ENCODE measurements around the gene REC114. TPM values are rescaled to one million over a fixed set of nuclear protein-coding genes. Genes with fewer than 3 reads are reported as not detected.
"Not testable (repeated sequence)": the region's sequence is repeated elsewhere in the genome, so short reads cannot be mapped to it uniquely, and the experiment has no call there.

REC114 gene
- polyA plus RNA-seq, 1 donor, result 0.15 TPM

- DNase-seq, result peak in 1 of 2 donors; percentile 35
- H3K4me1 ChIP-seq (ENCODE audit: control insufficient read depth, insufficient read depth, low read length), result peaks cover 40% of the 10 kb centered on the region
- H3K27me3 ChIP-seq (ENCODE audit: control insufficient read depth, insufficient read depth, low read length), result no peaks in the 10 kb centered on the region
- no peak overlapping the region for H3K27ac ChIP-seq (ENCODE audit: low read length)
- no peaks in the 10 kb centered on the region for H3K9me3 ChIP-seq (ENCODE audit: control insufficient read depth, low read depth, low read length)
- 86% methylated on average over 1 of the region's 5 CpGs for WGBS (ENCODE audit: insufficient coverage, low lambda C conversion rate)
- H3K36me3 ChIP-seq (ENCODE audit: control insufficient read depth, insufficient read depth, low read length), result peaks cover 75% of the 10 kb centered on the region
- no peak overlapping the region for H3K4me3 ChIP-seq (ENCODE audit: low read length)
These were observed 128.4 kb downstream of the REC114 start for GRCh38 chr15:73571346-73571745.

- WGBS (ENCODE audit: insufficient coverage, low lambda C conversion rate), result 40% methylated on average over 1 of the region's 5 CpGs
- H3K36me3 ChIP-seq (ENCODE audit: control insufficient read depth, insufficient read depth, low read length), result peaks cover 76% of the 10 kb centered on the region
- no peaks in the 10 kb centered on the region for H3K9me3 ChIP-seq (ENCODE audit: control insufficient read depth, low read depth, low read length)
- peak overlapping the region; percentile 81 for H3K27ac ChIP-seq (ENCODE audit: low read length)
- H3K4me1 ChIP-seq (ENCODE audit: control insufficient read depth, insufficient read depth, low read length), result peaks cover 44% of the 10 kb centered on the region
- no peak overlapping the region for H3K4me3 ChIP-seq (ENCODE audit: low read length)
- peak in 1 of 2 donors; percentile 45 for DNase-seq
- no peaks in the 10 kb centered on the region for H3K27me3 ChIP-seq (ENCODE audit: control insufficient read depth, insufficient read depth, low read length)
These were observed 129.3 kb downstream of the REC114 start for GRCh38 chr15:73572296-73572695.

GRCh38 chr15:73573037-73573436 is 130.1 kb downstream of the REC114 start:
- H3K36me3 ChIP-seq (ENCODE audit: control insufficient read depth, insufficient read depth, low read length), result peaks cover 68% of the 10 kb centered on the region
- peaks cover 51% of the 10 kb centered on the region for H3K4me1 ChIP-seq (ENCODE audit: control insufficient read depth, insufficient read depth, low read length)
- H3K27me3 ChIP-seq (ENCODE audit: control insufficient read depth, insufficient read depth, low read length), result no peaks in the 10 kb centered on the region
- no peak overlapping the region for H3K4me3 ChIP-seq (ENCODE audit: low read length)
- peak; percentile 26 to 76 for DNase-seq
- no CpG with 5 or more reads among the region's 1 CpG for WGBS (ENCODE audit: insufficient coverage, low lambda C conversion rate)
- H3K9me3 ChIP-seq (ENCODE audit: control insufficient read depth, low read depth, low read length), result no peaks in the 10 kb centered on the region
- peak overlapping the region; percentile 81 for H3K27ac ChIP-seq (ENCODE audit: low read length)

DNA sequence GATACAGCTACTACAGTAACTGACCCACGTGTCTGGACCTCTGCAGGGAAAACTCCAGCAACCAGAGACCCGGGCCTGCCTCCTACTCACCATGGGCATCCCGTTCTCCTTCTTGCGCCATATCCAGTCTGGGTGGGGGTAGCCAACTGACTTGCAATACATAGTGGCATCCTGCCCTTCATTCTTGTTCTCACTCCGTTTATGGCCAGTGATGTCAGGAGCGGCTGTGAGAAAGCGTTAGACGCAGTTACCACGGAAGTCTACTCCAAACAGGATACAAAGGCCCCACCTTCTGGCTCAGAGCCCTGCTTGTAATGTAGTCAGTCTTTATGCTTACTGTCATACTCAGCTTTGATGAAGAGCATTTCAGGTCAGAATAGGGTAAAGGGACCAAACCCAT is 130.6 kb downstream of the REC114 start:
- peak; percentile 68 to 91 for DNase-seq
- peaks cover 56% of the 10 kb centered on the region for H3K4me1 ChIP-seq (ENCODE audit: control insufficient read depth, insufficient read depth, low read length)

DNA sequence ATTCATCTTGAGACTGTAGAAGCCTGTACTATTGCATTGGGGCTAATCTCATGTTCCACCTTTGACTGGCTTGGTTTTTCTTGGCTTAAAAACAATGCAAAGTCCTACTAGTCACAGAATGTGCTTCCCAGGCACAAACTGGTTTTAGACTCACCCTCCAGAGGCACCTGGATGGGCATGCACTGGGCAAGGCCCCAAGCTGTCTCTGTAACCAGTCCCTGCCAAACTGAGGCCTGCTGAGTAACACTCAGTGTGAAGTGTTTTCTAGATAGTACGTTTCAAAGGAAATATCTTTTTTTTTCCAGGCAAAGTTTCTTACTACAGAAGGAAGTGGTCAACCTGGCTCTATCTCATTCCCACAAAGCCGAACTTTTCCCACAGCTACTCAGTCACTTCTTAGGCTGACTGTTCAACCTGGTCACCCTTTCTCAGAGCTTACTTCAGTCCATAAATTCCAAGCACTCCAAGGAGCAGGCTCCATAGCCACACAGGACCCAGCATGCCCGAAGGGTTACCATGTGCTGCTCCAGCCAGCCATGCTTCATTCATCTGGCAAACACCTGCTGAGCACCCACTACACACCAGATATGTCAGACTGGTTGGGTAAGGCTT is 132.8 kb downstream of the REC114 start:
- H3K4me3 ChIP-seq (ENCODE audit: low read length), result no peak overlapping the region
- H3K27ac ChIP-seq (ENCODE audit: low read length), result peak overlapping the region; percentile 16
- H3K27me3 ChIP-seq (ENCODE audit: control insufficient read depth, insufficient read depth, low read length), result no peaks in the 10 kb centered on the region
- H3K36me3 ChIP-seq (ENCODE audit: control insufficient read depth, insufficient read depth, low read length), result peaks cover 55% of the 10 kb centered on the region
- DNase-seq, result no peak
- 80% methylated on average over 1 of the region's 3 CpGs for WGBS (ENCODE audit: insufficient coverage, low lambda C conversion rate)
- peaks cover 52% of the 10 kb centered on the region for H3K4me1 ChIP-seq (ENCODE audit: control insufficient read depth, insufficient read depth, low read length)
- no peaks in the 10 kb centered on the region for H3K9me3 ChIP-seq (ENCODE audit: control insufficient read depth, low read depth, low read length)

More for the DNA sequence above, 130.6 kb downstream of the REC114 start:
- Histone ChIP-seq H3K4me3 (ENCODE audit: low read length) (no peak overlapping the region), H3K36me3 (ENCODE audit: control insufficient read depth, insufficient read depth, low read length) (peaks cover 65% of the 10 kb centered on the region), H3K27me3 (ENCODE audit: control insufficient read depth, insufficient read depth, low read length) (no peaks in the 10 kb centered on the region), H3K27ac (ENCODE audit: low read length) (peak overlapping the region; percentile 81), H3K9me3 (ENCODE audit: control insufficient read depth, low read depth, low read length) (no peaks in the 10 kb centered on the region)
- no CpG with 5 or more reads among the region's 9 CpGs for whole genome bisulfite sequencing (ENCODE audit: insufficient coverage, low lambda C conversion rate)

GRCh38 chr15:73577593-73577992 is 134.6 kb downstream of the REC114 start:
- H3K9me3 ChIP-seq (ENCODE audit: control insufficient read depth, low read depth, low read length); H3K27me3 ChIP-seq (ENCODE audit: control insufficient read depth, insufficient read depth, low read length); DNase-seq; H3K4me3 ChIP-seq (ENCODE audit: low read length): not testable (repeated sequence)
- peaks cover 45% of the 10 kb centered on the region for H3K4me1 ChIP-seq (ENCODE audit: control insufficient read depth, insufficient read depth, low read length)
- peak overlapping the region; percentile 58 for H3K27ac ChIP-seq (ENCODE audit: low read length)
- H3K36me3 ChIP-seq (ENCODE audit: control insufficient read depth, insufficient read depth, low read length), result peaks cover 57% of the 10 kb centered on the region

GRCh38 chr15:73578026-73578425 is 135.1 kb downstream of the REC114 start:
- H3K36me3 ChIP-seq (ENCODE audit: control insufficient read depth, insufficient read depth, low read length), result peaks cover 58% of the 10 kb centered on the region
- peak in 1 of 2 donors; percentile 63 for DNase-seq
- no peaks in the 10 kb centered on the region for H3K27me3 ChIP-seq (ENCODE audit: control insufficient read depth, insufficient read depth, low read length)
- peak overlapping the region; percentile 58 for H3K27ac ChIP-seq (ENCODE audit: low read length)
- H3K9me3 ChIP-seq (ENCODE audit: control insufficient read depth, low read depth, low read length), result no peaks in the 10 kb centered on the region
- WGBS (ENCODE audit: insufficient coverage, low lambda C conversion rate), result no CpG with 5 or more reads among the region's 2 CpGs
- no peak overlapping the region for H3K4me3 ChIP-seq (ENCODE audit: low read length)
- H3K4me1 ChIP-seq (ENCODE audit: control insufficient read depth, insufficient read depth, low read length), result peaks cover 46% of the 10 kb centered on the region

DNA sequence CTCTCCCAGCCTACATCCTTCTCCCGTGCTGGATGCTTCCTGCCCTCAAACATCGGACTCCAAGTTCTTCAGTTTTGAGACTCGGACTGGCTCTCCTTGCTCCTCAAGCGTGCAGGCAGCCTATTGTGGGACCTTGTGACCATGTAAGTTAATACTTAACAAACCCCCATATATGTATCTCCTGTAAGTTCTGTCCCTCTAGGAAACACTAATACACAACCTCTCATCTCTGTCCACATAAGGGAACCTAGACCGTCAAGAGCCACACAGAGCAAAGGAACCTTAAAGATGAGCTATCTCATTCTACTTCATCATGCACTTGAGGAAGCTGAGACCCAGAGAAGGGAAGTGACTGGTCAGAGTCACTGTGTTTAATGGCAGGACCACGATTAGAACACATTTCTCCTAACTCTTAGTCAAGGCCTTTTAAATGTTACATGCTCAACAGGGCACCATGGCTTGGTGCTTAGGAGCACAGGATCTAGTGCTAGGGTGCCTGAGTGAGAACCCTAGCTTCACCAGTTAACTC is 140.0 kb downstream of the REC114 start:
- no peaks in the 10 kb centered on the region for H3K27me3 ChIP-seq (ENCODE audit: control insufficient read depth, insufficient read depth, low read length)
- H3K4me3 ChIP-seq (ENCODE audit: low read length), result no peak overlapping the region
- peaks cover 58% of the 10 kb centered on the region for H3K4me1 ChIP-seq (ENCODE audit: control insufficient read depth, insufficient read depth, low read length)
- H3K27ac ChIP-seq (ENCODE audit: low read length), result peak overlapping the region; percentile 56
- WGBS (ENCODE audit: insufficient coverage, low lambda C conversion rate), result no CpG with 5 or more reads among the region's 6 CpGs
- no peaks in the 10 kb centered on the region for H3K9me3 ChIP-seq (ENCODE audit: control insufficient read depth, low read depth, low read length)
- peak in 1 of 2 donors; percentile 68 for DNase-seq
- H3K36me3 ChIP-seq (ENCODE audit: control insufficient read depth, insufficient read depth, low read length), result peaks cover 63% of the 10 kb centered on the region

- H3K4me3 ChIP-seq (ENCODE audit: low read length), result no peak overlapping the region
- H3K9me3 ChIP-seq (ENCODE audit: control insufficient read depth, low read depth, low read length), result no peaks in the 10 kb centered on the region
- H3K4me1 ChIP-seq (ENCODE audit: control insufficient read depth, insufficient read depth, low read length), result peaks cover 52% of the 10 kb centered on the region
- DNase-seq, result no peak
- peak overlapping the region; percentile 4 for H3K27ac ChIP-seq (ENCODE audit: low read length)
- peaks cover 66% of the 10 kb centered on the region for H3K36me3 ChIP-seq (ENCODE audit: control insufficient read depth, insufficient read depth, low read length)
- no peaks in the 10 kb centered on the region for H3K27me3 ChIP-seq (ENCODE audit: control insufficient read depth, insufficient read depth, low read length)
- no CpG with 5 or more reads among the region's 3 CpGs for WGBS (ENCODE audit: insufficient coverage, low lambda C conversion rate)
These were observed 140.6 kb downstream of the REC114 start for GRCh38 chr15:73583544-73583943.

DNA sequence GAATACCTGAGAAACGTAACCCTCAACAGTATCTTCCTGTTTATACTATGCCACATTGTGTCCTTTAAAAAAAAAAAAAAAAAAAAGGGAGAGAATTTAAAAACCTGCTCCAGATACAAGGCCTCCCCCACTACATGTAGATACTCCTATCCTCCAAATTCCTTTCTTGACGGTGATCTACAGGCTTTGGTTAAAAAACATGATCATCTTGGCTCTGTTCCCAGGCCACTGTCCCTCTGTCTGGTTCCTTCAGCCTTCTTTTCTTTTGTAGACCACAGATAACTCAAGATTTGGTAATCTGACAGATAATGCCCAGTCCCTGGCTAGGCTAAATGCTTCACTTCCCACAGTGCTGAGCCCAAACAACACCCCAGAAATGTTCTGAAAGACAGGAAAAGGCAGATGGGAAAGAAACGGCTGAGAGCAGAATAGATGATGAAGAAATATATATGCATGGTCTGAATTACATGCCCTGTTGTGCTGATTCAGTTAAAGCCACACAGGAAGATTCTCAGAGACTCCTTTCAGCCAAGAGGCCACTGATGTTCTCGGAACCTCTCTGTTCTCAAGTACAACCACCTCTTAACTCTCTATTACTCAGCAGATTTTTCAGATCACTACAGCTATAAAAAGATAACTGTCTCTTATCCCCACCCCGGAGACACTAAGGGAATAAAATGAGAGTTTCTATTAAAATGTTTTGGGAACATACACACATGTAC is 141.9 kb downstream of the REC114 start:
- H3K4me1 ChIP-seq (ENCODE audit: control insufficient read depth, insufficient read depth, low read length), result peaks cover 63% of the 10 kb centered on the region
- 44% methylated on average over 2 of the region's 5 CpGs for WGBS (ENCODE audit: insufficient coverage, low lambda C conversion rate)
- H3K27ac ChIP-seq (ENCODE audit: low read length), result peak overlapping the region; percentile 71
- peaks cover 73% of the 10 kb centered on the region for H3K36me3 ChIP-seq (ENCODE audit: control insufficient read depth, insufficient read depth, low read length)
- H3K9me3 ChIP-seq (ENCODE audit: control insufficient read depth, low read depth, low read length), result no peaks in the 10 kb centered on the region
- H3K27me3 ChIP-seq (ENCODE audit: control insufficient read depth, insufficient read depth, low read length), result no peaks in the 10 kb centered on the region
- DNase-seq, result peak in 1 of 2 donors; percentile 24
- no peak overlapping the region for H3K4me3 ChIP-seq (ENCODE audit: low read length)

All from large intestine (tissue), 3 donors.